ENCODE data around the gene DGCR2. TPM values are rescaled to one million over a fixed set of nuclear protein-coding genes. Genes with fewer than 3 reads are reported as not detected.

DGCR2 gene
- total RNA-seq, 1 donor from 2014 or later, result 68.7 TPM

- H3K27ac Mint-ChIP-seq (ENCODE audit: unreplicated experiment), result no peak overlapping the region
- TF ChIP-seq CTCF (IDR thresholded peaks at IDR 0.05; ENCODE audit: partially characterized antibody, unreplicated experiment), result no peak
- H3K4me1 Mint-ChIP-seq (ENCODE audit: low read depth, unreplicated experiment), result peaks cover 26% of the 10 kb centered on the region
- peaks cover 4% of the 10 kb centered on the region for H3K27me3 Mint-ChIP-seq (ENCODE audit: unreplicated experiment)
- H3K4me3 Mint-ChIP-seq (ENCODE audit: unreplicated experiment), result no peak overlapping the region
- no peaks in the 10 kb centered on the region for H3K9me3 Mint-ChIP-seq (ENCODE audit: unreplicated experiment)
- peaks cover 4% of the 10 kb centered on the region for H3K36me3 Mint-ChIP-seq (ENCODE audit: unreplicated experiment)
- no peak for DNase-seq
These were observed 128.2 kb downstream of the DGCR2 start for GRCh38 chr22:18994056-18994455.

- no peak for DNase-seq
- H3K4me1 Mint-ChIP-seq (ENCODE audit: low read depth, unreplicated experiment), result peaks cover 26% of the 10 kb centered on the region
- H3K9me3 Mint-ChIP-seq (ENCODE audit: unreplicated experiment), result no peaks in the 10 kb centered on the region
- H3K27me3 Mint-ChIP-seq (ENCODE audit: unreplicated experiment), result peaks cover 4% of the 10 kb centered on the region
- no peak for TF ChIP-seq CTCF (IDR thresholded peaks at IDR 0.05; ENCODE audit: partially characterized antibody, unreplicated experiment)
- H3K36me3 Mint-ChIP-seq (ENCODE audit: unreplicated experiment), result peaks cover 4% of the 10 kb centered on the region
- H3K27ac Mint-ChIP-seq (ENCODE audit: unreplicated experiment), result no peak overlapping the region
- H3K4me3 Mint-ChIP-seq (ENCODE audit: unreplicated experiment), result no peak overlapping the region
These were observed 129.5 kb downstream of the DGCR2 start for GRCh38 chr22:18992543-18993198.

- Mint-ChIP-seq H3K27me3 (ENCODE audit: unreplicated experiment) (peaks cover 2% of the 10 kb centered on the region), H3K27ac (ENCODE audit: unreplicated experiment) (no peak overlapping the region)
These were observed 130.3 kb downstream of the DGCR2 start for GRCh38 chr22:18991821-18992442.

DNA sequence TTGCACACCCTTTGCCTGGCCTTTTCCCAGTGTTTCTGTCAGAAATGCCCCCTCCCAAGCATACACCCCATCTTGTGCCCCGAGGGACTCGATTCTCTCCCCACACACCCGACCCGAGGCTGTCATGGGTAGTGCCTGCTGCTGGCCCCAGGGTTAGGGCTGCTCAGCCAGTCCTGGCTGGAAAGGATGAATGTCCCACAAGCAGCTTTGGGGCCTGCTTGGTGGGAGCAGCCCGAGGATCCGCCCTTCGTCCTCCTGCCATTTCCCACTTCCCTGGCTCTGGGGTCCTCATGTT lies 131.1 kb downstream of the DGCR2 start:
- Mint-ChIP-seq H3K9me3 (ENCODE audit: unreplicated experiment) (no peaks in the 10 kb centered on the region), H3K36me3 (ENCODE audit: unreplicated experiment) (no peaks in the 10 kb centered on the region), H3K4me3 (ENCODE audit: unreplicated experiment) (no peak overlapping the region), H3K27ac (ENCODE audit: unreplicated experiment) (no peak overlapping the region), H3K27me3 (ENCODE audit: unreplicated experiment) (peaks cover 2% of the 10 kb centered on the region), H3K4me1 (ENCODE audit: low read depth, unreplicated experiment) (peaks cover 26% of the 10 kb centered on the region)
- TF ChIP-seq CTCF (IDR thresholded peaks at IDR 0.05; ENCODE audit: partially characterized antibody, unreplicated experiment), result no peak
- no peak for DNase-seq

More at GRCh38 chr22:18991821-18992442, 130.3 kb downstream of the DGCR2 start:
- H3K9me3 Mint-ChIP-seq (ENCODE audit: unreplicated experiment), result no peaks in the 10 kb centered on the region
- no peak for TF ChIP-seq CTCF (IDR thresholded peaks at IDR 0.05; ENCODE audit: partially characterized antibody, unreplicated experiment)
- peaks cover 3% of the 10 kb centered on the region for H3K36me3 Mint-ChIP-seq (ENCODE audit: unreplicated experiment)
- DNase-seq, result no peak
- peaks cover 26% of the 10 kb centered on the region for H3K4me1 Mint-ChIP-seq (ENCODE audit: low read depth, unreplicated experiment)
- no peak overlapping the region for H3K4me3 Mint-ChIP-seq (ENCODE audit: unreplicated experiment)

GRCh38 chr22:18990355-18991137 lies 131.7 kb downstream of the DGCR2 start:
- H3K9me3 Mint-ChIP-seq (ENCODE audit: unreplicated experiment), result no peaks in the 10 kb centered on the region
- H3K27ac Mint-ChIP-seq (ENCODE audit: unreplicated experiment), result no peak overlapping the region
- no peaks in the 10 kb centered on the region for H3K36me3 Mint-ChIP-seq (ENCODE audit: unreplicated experiment)
- H3K4me1 Mint-ChIP-seq (ENCODE audit: low read depth, unreplicated experiment), result peaks cover 26% of the 10 kb centered on the region
- no peak for DNase-seq
- TF ChIP-seq CTCF (IDR thresholded peaks at IDR 0.05; ENCODE audit: partially characterized antibody, unreplicated experiment), result no peak
- peaks cover 2% of the 10 kb centered on the region for H3K27me3 Mint-ChIP-seq (ENCODE audit: unreplicated experiment)
- H3K4me3 Mint-ChIP-seq (ENCODE audit: unreplicated experiment), result no peak overlapping the region

Measured in glutamatergic neuron (in vitro differentiated cells).